Testis (tissue), 3 donors: ENCODE data around the gene UBAP2L. TPM values are rescaled to one million over a fixed set of nuclear protein-coding genes. Genes with fewer than 3 reads are reported as not detected.

Experiments
- DNase-seq: peaks from one replicate; pipeline ENCODE4 v3.0.0-alpha.2; 2019
- H3K27ac ChIP-seq, 2 donors: fragments of 200-600 bp; sonication (generic); one replicate each; pipeline ENCODE4 v1.5.1; 2019
- H3K27me3 ChIP-seq: fragments of 200-600 bp; sonication (generic); one replicate; pipeline ENCODE4 v1.5.1; 2019
- H3K36me3 ChIP-seq: fragments of 200-600 bp; sonication (generic); one replicate; pipeline ENCODE4 v1.5.1; 2017; ENCODE audit warnings: low read depth; ENCODE audit errors: missing control alignments
- H3K4me1 ChIP-seq: fragments of 200-600 bp; sonication (generic); one replicate; pipeline ENCODE4 v1.5.1; 2019
- H3K4me3 ChIP-seq, 2 donors: fragments of 200-600 bp; sonication (generic); one replicate each; pipeline ENCODE4 v1.5.1; 2017 to 2019
- H3K9me3 ChIP-seq: fragments of 200-600 bp; sonication (generic); one replicate; pipeline ENCODE4 v1.5.1; 2017
- CTCF ChIP-seq, 3 experiments: fragments of 450-650 bp in 2 of 3; fragments of 200-600 bp in 1 of 3; sonication (generic) in 1 of 3; IDR thresholded peaks; one replicate each; pipeline ENCODE4 v1.5.1; 2016 to 2019; ENCODE audit warnings: antibody characterized with exemption in 3 of 3, mild to moderate bottlenecking in 2 of 3, moderate library complexity in 1 of 3
- POLR2A ChIP-seq: fragments of 450-650 bp; IDR thresholded peaks from one replicate; pipeline ENCODE4 v1.6.1; 2017; ENCODE audit warnings: antibody characterized with exemption, mild to moderate bottlenecking, moderate library complexity
- WGBS, 2 donors: methylation state at CpG; one replicate each; pipeline ENCODE4 v1.1.5; 2018; 5-methylcytosine and 5-hydroxymethylcytosine counted together
- intact Hi-C: fragments of 100-400 bp; cut with DNase I; formaldehyde crosslinking; loops from one replicate; pipeline ENCODE4 v1.15.1; 2023; ENCODE audit warnings: low total_unique reads
- polyA plus RNA-seq: library from polyadenylated mRNA; stranded (reverse); fragments of 350-450 nt; fragmentation: Illumina TruSeq; extraction: RNeasy Lipid Tissue Mini Kit (QIAGEN cat#74804); gene quantifications from one replicate; pipeline ENCODE4 v1.2.3, GENCODE V29; 2014; ENCODE audit warnings: low read depth, low replicate concordance; ENCODE audit not compliant: insufficient read depth
- total RNA-seq, 2 donors: library from RNA; depleted of rRNA; stranded (reverse); fragments of >200 nt; gene quantifications; one replicate each; pipeline ENCODE4 v1.2.3, GENCODE V29; 2016

Gene UBAP2L
- total and polyA plus RNA-seq, 3 donors from 2014 or later, result 159 to 174 (median 166) TPM

GRCh38 chr1:154190550-154190949 is 30.2 kb upstream of the UBAP2L start:
- Histone ChIP-seq H3K4me1 (no peaks in the 10 kb centered on the region), H3K4me3 (no peak overlapping the region), H3K36me3 (no peaks in the 10 kb centered on the region), H3K9me3 (no peaks in the 10 kb centered on the region), H3K27me3 (no peaks in the 10 kb centered on the region), H3K27ac (no peak overlapping the region)
- 25 to 41% methylated on average over 1 of the region's 1 CpG for WGBS, 2 donors
- TF ChIP-seq POLR2A (no peak), CTCF (IDR thresholded peaks at IDR 0.05) (no peak)
- DNase-seq, result no peak
- intact Hi-C loops, result no loop called here

- TF ChIP-seq CTCF (IDR thresholded peaks at IDR 0.05), result no peak
- TF ChIP-seq POLR2A, result no peak
- no peaks in the 10 kb centered on the region for H3K4me1 ChIP-seq
- 13 to 19% methylated on average over 1 of the region's 1 CpG for WGBS, 2 donors
- no peaks in the 10 kb centered on the region for H3K9me3 ChIP-seq
- H3K36me3 ChIP-seq, result no peaks in the 10 kb centered on the region
- DNase-seq, result no peak
- no peaks in the 10 kb centered on the region for H3K27me3 ChIP-seq
- H3K4me3 ChIP-seq, result no peak within 1 kb of the TSS
- intact Hi-C loops, result no loop called here
- H3K27ac ChIP-seq, result peak within 1 kb of the TSS; percentile 8 to 24
Observed at GRCh38 chr1:154191990-154192461, 28.7 kb upstream of the UBAP2L start, which contains the start of gene TPM3. TSS of gene TPM3 (minus strand) at chr1:154192100. CDS start at chr1:154192018, 82 bp downstream.

- Histone ChIP-seq H3K27ac (peak overlapping the region; percentile 8 to 24), H3K27me3 (no peaks in the 10 kb centered on the region), H3K9me3 (no peaks in the 10 kb centered on the region), H3K4me3 (no peak overlapping the region), H3K4me1 (no peaks in the 10 kb centered on the region), H3K36me3 (no peaks in the 10 kb centered on the region)
- TF ChIP-seq POLR2A (no peak), CTCF (IDR thresholded peaks at IDR 0.05) (no peak)
- intact Hi-C loops, result no loop called here
- DNase-seq, result no peak
- 46 to 58% methylated on average over 3 of the region's 3 CpGs for WGBS, 2 donors
Observed at GRCh38 chr1:154192476-154192875, 28.3 kb upstream of the UBAP2L start.

GRCh38 chr1:154193821-154194220 is 26.9 kb upstream of the UBAP2L start:
- H3K36me3 ChIP-seq, result no peaks in the 10 kb centered on the region
- WGBS, 2 donors, result 44 to 54% methylated on average over 7 to 8 of the region's 8 CpGs
- H3K27me3 ChIP-seq, result no peaks in the 10 kb centered on the region
- no peak for TF ChIP-seq POLR2A
- TF ChIP-seq CTCF (IDR thresholded peaks at IDR 0.05), result no peak
- no peaks in the 10 kb centered on the region for H3K9me3 ChIP-seq
- no peak overlapping the region for H3K27ac ChIP-seq
- H3K4me3 ChIP-seq, result no peak overlapping the region
- peak; percentile 76 for DNase-seq
- intact Hi-C loops, result no loop called here
- H3K4me1 ChIP-seq, result peaks cover 3% of the 10 kb centered on the region
